ENCODE measurements around the gene TMEM43. TPM values are rescaled to one million over a fixed set of nuclear protein-coding genes. Genes with fewer than 3 reads are reported as not detected.

TMEM43 gene
- total and polyA plus RNA-seq, 10 of the 15 experiments (the other 5 are each of a cell fraction or from before 2014, with no cell fraction given): 7.2 to 33.0 (median 18.5) TPM

DNA sequence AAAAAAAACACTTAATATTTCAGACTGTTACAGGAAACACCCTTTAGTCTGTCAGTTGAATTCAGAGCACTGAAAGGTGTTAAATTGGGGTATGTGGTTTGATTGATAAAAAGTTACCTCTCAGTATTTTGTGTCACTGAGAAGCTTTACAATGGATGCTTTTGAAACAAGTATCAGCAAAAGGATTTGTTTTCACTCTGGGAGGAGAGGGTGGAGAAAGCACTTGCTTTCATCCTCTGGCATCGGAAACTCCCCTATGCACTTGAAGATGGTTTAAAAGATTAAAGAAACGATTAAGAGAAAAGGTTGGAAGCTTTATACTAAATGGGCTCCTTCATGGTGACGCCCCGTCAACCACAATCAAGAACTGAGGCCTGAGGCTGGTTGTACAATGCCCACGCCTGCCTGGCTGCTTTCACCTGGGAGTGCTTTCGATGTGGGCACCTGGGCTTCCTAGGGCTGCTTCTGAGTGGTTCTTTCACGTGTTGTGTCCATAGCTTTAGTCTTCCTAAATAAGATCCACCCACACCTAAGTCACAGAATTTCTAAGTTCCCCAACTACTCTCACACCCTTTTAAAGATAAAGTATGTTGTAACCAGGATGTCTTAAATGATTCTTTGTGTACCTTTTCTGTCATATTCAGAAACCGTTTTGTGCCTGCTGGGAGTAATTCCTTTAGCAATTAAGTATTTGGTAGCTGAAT is 17.9 kb downstream of the TMEM43 start (continued):
- TF ChIP-seq ZBTB33 (IDR thresholded peaks at IDR 0.05): no peak
- no peak for TF ChIP-seq CEBPB (IDR thresholded peaks at IDR 0.05; ENCODE audit: borderline replicate concordance in 1 of 2, low read depth in 2 of 2, low read length in 2 of 2)
- no peak for TF ChIP-seq SIN3A (IDR thresholded peaks at IDR 0.05; ENCODE audit: low read depth, low read length)

- RAD21 ChIA-PET (ENCODE audit: unreplicated experiment): interaction anchor here (1.3 to 1.7 kb wide), 3 partner anchors 20 to 34 kb away, joined by 5 to 8 read pairs (median 5); partner anchors contain the start of genes CHCHD4 and XPC
- H3K4me3 ChIP-seq: no peak overlapping the region
- DNase-seq (ENCODE audit: low read depth, low spot score) (no peak), FAIRE-seq (peak; percentile 18), ATAC-seq (no peak)
- H3K9me3 ChIP-seq (replicated peaks; ENCODE audit: control insufficient read depth, insufficient read depth, low read length): no peaks in the 10 kb centered on the region
- BruUV-seq (replicated peaks): no TSS peak
- no peak overlapping the region for H3K4me2 ChIP-seq (ENCODE audit: control insufficient read depth, insufficient read depth)
- no peaks in the 10 kb centered on the region for H4K20me1 ChIP-seq (ENCODE audit: control insufficient read depth, insufficient read depth)
- no peaks in the 10 kb centered on the region for H3K79me2 ChIP-seq (ENCODE audit: control insufficient read depth, insufficient read depth, low read length)
- CTCF ChIA-PET: interaction anchor here (1.5 kb wide), 1 partner anchor 43 kb away, joined by 4 read pairs; no protein-coding TSS in a partner anchor
- in situ Hi-C loops (cut with MboI) (no loop called here), intact Hi-C loops (cut with micrococcal nuclease; ENCODE audit: unreplicated experiment) (no loop called here)
- 78% methylated on average over 7 of the region's 7 CpGs for WGBS (ENCODE audit: insufficient coverage, insufficient replicate concordance, low lambda C conversion rate, missing lambda C conversion rate)
- no peak overlapping the region for H3K9ac ChIP-seq (ENCODE audit: control insufficient read depth, insufficient read depth, low read length)
- no peak overlapping the region for H3K27ac ChIP-seq (ENCODE audit: control insufficient read depth, insufficient read depth)
- peaks cover 16% of the 10 kb centered on the region for H3K4me1 ChIP-seq (ENCODE audit: control insufficient read depth, insufficient read depth, low read length)
- H2AFZ ChIP-seq (ENCODE audit: control insufficient read depth, low read depth, low read length): no peak overlapping the region
- POLR2A ChIA-PET: interaction anchor here (1.5 to 2.9 kb wide), 2 partner anchors 18 to 35 kb away, joined by 6 to 10 read pairs; partner anchors contain the start of genes LSM3 and XPC
- peaks cover 8 to 12% of the 10 kb centered on the region in 2 experiments; a peak in 3 of 4 replicates for H3K36me3 ChIP-seq (ENCODE audit: control insufficient read depth in 2 of 2, insufficient read depth in 2 of 2, low read length in 1 of 2)
- SMC1A ChIA-PET (ENCODE audit: uncharacterized antibody, unreplicated experiment): interaction anchor here (0.9 to 1.2 kb wide), 4 partner anchors 15 to 32 kb away, joined by 3 to 4 read pairs (median 4); no protein-coding TSS in a partner anchor
- no peaks in the 10 kb centered on the region for H3K27me3 ChIP-seq (replicated peaks in 1 of 2; ENCODE audit: control insufficient read depth in 2 of 2, insufficient read depth in 2 of 2, low read length in 1 of 2)
- TF ChIP-seq, protein P1, sequence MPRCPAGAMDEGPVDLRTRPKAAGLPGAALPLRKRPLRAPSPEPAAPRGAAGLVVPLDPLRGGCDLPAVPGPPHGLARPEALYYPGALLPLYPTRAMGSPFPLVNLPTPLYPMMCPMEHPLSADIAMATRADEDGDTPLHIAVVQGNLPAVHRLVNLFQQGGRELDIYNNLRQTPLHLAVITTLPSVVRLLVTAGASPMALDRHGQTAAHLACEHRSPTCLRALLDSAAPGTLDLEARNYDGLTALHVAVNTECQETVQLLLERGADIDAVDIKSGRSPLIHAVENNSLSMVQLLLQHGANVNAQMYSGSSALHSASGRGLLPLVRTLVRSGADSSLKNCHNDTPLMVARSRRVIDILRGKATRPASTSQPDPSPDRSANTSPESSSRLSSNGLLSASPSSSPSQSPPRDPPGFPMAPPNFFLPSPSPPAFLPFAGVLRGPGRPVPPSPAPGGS (IDR thresholded peaks at IDR 0.05; ENCODE audit: borderline replicate concordance, insufficient read depth, low read depth, low read length, poor library complexity, severe bottlenecking): no peak
- TF ChIP-seq STAT3 (IDR thresholded peaks at IDR 0.05; ENCODE audit: low read depth, low read length): no peak
- TF ChIP-seq, protein P2, sequence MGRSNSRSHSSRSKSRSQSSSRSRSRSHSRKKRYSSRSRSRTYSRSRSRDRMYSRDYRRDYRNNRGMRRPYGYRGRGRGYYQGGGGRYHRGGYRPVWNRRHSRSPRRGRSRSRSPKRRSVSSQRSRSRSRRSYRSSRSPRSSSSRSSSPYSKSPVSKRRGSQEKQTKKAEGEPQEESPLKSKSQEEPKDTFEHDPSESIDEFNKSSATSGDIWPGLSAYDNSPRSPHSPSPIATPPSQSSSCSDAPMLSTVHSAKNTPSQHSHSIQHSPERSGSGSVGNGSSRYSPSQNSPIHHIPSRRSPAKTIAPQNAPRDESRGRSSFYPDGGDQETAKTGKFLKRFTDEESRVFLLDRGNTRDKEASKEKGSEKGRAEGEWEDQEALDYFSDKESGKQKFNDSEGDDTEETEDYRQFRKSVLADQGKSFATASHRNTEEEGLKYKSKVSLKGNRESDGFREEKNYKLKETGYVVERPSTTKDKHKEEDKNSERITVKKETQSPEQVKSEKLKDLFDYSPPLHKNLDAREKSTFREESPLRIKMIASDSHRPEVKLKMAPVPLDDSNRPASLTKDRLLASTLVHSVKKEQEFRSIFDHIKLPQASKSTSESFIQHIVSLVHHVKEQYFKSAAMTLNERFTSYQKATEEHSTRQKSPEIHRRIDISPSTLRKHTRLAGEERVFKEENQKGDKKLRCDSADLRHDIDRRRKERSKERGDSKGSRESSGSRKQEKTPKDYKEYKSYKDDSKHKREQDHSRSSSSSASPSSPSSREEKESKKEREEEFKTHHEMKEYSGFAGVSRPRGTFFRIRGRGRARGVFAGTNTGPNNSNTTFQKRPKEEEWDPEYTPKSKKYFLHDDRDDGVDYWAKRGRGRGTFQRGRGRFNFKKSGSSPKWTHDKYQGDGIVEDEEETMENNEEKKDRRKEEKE (IDR thresholded peaks at IDR 0.05): no peak
- TF ChIP-seq ASH2L (IDR thresholded peaks at IDR 0.05; ENCODE audit: borderline replicate concordance, low read depth): no peak
- TF ChIP-seq SUPT20H (IDR thresholded peaks at IDR 0.05; ENCODE audit: borderline replicate concordance, control insufficient read depth, low read depth, low read length): no peak
Measured at GRCh38 chr3:14143271-14144225, 18.7 kb downstream of the TMEM43 start.
